ENCODE results near the gene ANKZF1. TPM values are rescaled to one million over a fixed set of nuclear protein-coding genes. Genes with fewer than 3 reads are reported as not detected.
A peak's percentile ranks its signal among the peaks of the same experiment; 100 is the strongest.

The ANKZF1 gene
- polyA plus RNA-seq, 3 donors = 7.6 to 79.3 (median 10.4) TPM

DNA sequence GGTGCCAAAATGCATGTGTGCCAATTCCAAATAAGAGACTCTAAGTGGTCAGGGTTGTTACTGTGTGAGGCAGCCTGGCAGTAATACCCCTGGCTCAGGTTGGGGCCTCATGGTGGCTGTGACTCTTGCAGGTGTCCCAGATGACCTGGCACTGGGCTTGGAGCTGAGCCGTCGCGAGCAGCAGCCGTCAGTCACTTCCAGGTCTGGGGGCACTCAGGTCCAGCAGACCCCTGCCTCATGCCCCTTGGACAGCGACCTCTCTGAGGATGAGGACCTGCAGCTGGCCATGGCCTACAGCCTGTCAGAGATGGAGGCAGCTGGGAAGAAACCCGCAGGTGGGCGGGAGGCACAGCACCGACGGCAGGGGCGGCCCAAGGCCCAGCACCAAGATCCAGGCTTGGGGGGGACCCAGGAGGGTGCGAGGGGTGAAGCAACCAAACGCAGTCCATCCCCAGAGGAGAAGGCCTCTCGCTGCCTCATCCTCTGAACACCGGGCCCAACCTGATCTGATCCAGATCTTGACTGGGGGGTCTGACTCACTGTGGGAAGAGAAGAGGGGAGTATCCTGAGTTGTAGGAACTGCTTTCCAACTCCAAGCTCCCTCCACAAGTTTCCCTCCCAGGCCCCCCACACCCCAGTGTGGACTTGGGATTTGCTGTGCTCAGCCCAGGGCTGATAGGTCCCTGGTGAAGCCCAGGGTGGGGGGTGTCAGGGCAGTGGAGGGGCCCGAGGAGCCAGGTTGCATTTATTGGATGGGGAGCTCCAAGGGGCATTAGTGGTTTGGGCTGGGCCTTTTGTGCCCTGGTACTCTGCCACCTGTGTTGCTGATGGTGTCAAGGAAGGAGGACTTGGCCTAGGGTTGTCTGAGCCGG is 55.1 kb downstream of the ANKZF1 start:
- Histone ChIP-seq H3K4me2 (replicated peaks; ENCODE audit: extremely low read depth, low read length, poor library complexity, severe bottlenecking) (no peak overlapping the region), H3K27ac (ENCODE audit: low read depth in 1 of 2, low read length in 2 of 2) (no peak overlapping the region), H4K20me1 (ENCODE audit: insufficient read depth, low read length) (peaks cover 5% of the 10 kb centered on the region), H3K9me3 (replicated peaks in 1 of 2; ENCODE audit: control insufficient read depth in 1 of 2, insufficient read depth in 1 of 2, low read length in 2 of 2) (no peaks in the 10 kb centered on the region), H3K9ac (ENCODE audit: insufficient read depth, low read length, poor library complexity, severe bottlenecking) (no peak overlapping the region), H2AFZ (ENCODE audit: insufficient read depth, low read depth, low read length, poor library complexity, severe bottlenecking) (no peak overlapping the region), H3K36me3 (replicated peaks in 1 of 2; ENCODE audit: control insufficient read depth in 1 of 2, insufficient read depth in 2 of 2, low read length in 2 of 2) (peaks cover 49 to 56% of the 10 kb centered on the region in 2 donors), H3K79me2 (ENCODE audit: insufficient read depth, low read length) (peaks cover 5% of the 10 kb centered on the region), H3K27me3 (ENCODE audit: control insufficient read depth in 2 of 2, insufficient read depth in 2 of 2, low read length in 2 of 2) (no peaks in the 10 kb centered on the region), H3K4me3 (replicated peaks in 1 of 3; ENCODE audit: low read depth in 2 of 3, low read length in 3 of 3) (no peak overlapping the region), H3K4me1 (ENCODE audit: control insufficient read depth in 1 of 2, insufficient read depth in 2 of 2, low read length in 2 of 2) (peaks cover 7 to 11% of the 10 kb centered on the region in 2 donors)
- intact Hi-C loops (cut with micrococcal nuclease) = no loop called here
- Mint-ChIP-seq H3K9me3 (peaks cover 0 to 2% (median 0%) of the 10 kb centered on the region in 7 donors), H3K27me3 (ENCODE audit: low read depth in 3 of 3) (peaks cover 0 to 2% (median 0%) of the 10 kb centered on the region in 3 donors), H3K4me1 (peaks cover 12% of the 10 kb centered on the region), H3K27ac (no peak overlapping the region), H3K4me3 (no peak overlapping the region), H3K36me3 (peaks cover 58 to 62% of the 10 kb centered on the region in 2 donors)
- 97% methylated on average over 13 of the region's 16 CpGs for WGBS (ENCODE audit: insufficient coverage)
- DNase-seq = no peak
- TF ChIP-seq, protein P1, sequence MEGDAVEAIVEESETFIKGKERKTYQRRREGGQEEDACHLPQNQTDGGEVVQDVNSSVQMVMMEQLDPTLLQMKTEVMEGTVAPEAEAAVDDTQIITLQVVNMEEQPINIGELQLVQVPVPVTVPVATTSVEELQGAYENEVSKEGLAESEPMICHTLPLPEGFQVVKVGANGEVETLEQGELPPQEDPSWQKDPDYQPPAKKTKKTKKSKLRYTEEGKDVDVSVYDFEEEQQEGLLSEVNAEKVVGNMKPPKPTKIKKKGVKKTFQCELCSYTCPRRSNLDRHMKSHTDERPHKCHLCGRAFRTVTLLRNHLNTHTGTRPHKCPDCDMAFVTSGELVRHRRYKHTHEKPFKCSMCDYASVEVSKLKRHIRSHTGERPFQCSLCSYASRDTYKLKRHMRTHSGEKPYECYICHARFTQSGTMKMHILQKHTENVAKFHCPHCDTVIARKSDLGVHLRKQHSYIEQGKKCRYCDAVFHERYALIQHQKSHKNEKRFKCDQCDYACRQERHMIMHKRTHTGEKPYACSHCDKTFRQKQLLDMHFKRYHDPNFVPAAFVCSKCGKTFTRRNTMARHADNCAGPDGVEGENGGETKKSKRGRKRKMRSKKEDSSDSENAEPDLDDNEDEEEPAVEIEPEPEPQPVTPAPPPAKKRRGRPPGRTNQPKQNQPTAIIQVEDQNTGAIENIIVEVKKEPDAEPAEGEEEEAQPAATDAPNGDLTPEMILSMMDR (IDR thresholded peaks at IDR 0.05) = no peak

DNA sequence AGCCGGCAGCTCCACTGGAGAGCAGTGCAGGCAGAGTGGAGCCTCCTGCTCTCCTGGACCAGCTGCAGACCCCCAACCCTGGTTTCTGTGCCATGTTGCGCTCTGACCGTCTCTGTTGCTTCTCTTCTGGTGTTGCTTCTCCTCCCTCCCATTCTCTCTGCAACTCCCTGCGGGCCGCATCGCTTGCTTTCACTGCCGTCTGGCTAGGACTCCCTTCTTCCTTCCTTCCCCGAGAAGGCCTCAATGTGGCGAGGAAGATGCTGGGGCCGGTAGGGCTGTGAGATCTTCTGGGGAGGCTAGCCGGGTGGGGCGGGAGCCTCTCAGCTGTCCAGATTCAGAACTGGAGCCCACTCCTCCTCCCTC is 55.7 kb downstream of the ANKZF1 start:
- Histone ChIP-seq H3K36me3 (replicated peaks in 1 of 2; ENCODE audit: control insufficient read depth in 1 of 2, insufficient read depth in 2 of 2, low read length in 2 of 2) (peaks cover 49 to 55% of the 10 kb centered on the region in 2 donors), H3K27ac (ENCODE audit: low read depth in 1 of 2, low read length in 2 of 2) (no peak overlapping the region), H3K4me1 (ENCODE audit: control insufficient read depth in 1 of 2, insufficient read depth in 2 of 2, low read length in 2 of 2) (peaks cover under 1 to 5% of the 10 kb centered on the region in 2 donors), H3K4me3 (replicated peaks in 1 of 3; ENCODE audit: low read depth in 2 of 3, low read length in 3 of 3) (no peak overlapping the region), H4K20me1 (ENCODE audit: insufficient read depth, low read length) (peaks cover 5% of the 10 kb centered on the region), H3K9me3 (replicated peaks in 1 of 2; ENCODE audit: control insufficient read depth in 1 of 2, insufficient read depth in 1 of 2, low read length in 2 of 2) (no peaks in the 10 kb centered on the region), H3K4me2 (replicated peaks; ENCODE audit: extremely low read depth, low read length, poor library complexity, severe bottlenecking) (no peak overlapping the region), H3K9ac (ENCODE audit: insufficient read depth, low read length, poor library complexity, severe bottlenecking) (no peak overlapping the region), H3K27me3 (ENCODE audit: control insufficient read depth in 2 of 2, insufficient read depth in 2 of 2, low read length in 2 of 2) (no peaks in the 10 kb centered on the region), H2AFZ (ENCODE audit: insufficient read depth, low read depth, low read length, poor library complexity, severe bottlenecking) (no peak overlapping the region), H3K79me2 (ENCODE audit: insufficient read depth, low read length) (no peaks in the 10 kb centered on the region)
- intact Hi-C loops (cut with micrococcal nuclease) = no loop called here
- DNase-seq = no peak
- TF ChIP-seq, protein P1 (IDR thresholded peaks at IDR 0.05) = no peak
- Mint-ChIP-seq H3K27ac (peak overlapping the region in 1 of 7 donors; percentile 42), H3K27me3 (ENCODE audit: low read depth in 3 of 3) (peaks cover 0 to 5% (median under 1%) of the 10 kb centered on the region in 3 donors), H3K9me3 (no peaks in the 10 kb centered on the region), H3K4me1 (peaks cover 6% of the 10 kb centered on the region), H3K4me3 (no peak overlapping the region), H3K36me3 (peaks cover 58% of the 10 kb centered on the region in 2 donors)
- WGBS (ENCODE audit: insufficient coverage) = 93% methylated on average over 1 of the region's 12 CpGs

All from CD14-positive monocyte (primary cell).